CD4-positive, alpha-beta T cell treated with Interleukin-4 for 4 hours (primary cell): ENCODE results near the gene BTBD7.
"Not testable (repeated sequence)": the region's sequence is repeated elsewhere in the genome, so short reads cannot be mapped to it uniquely, and the experiment has no call there.

ENCODE experiments used
- DNase-seq: peaks from one replicate; pipeline ENCODE4 v3.0.0-alpha.2; 2020

The BTBD7 gene

GRCh38 chr14:93332853-93333630 lies at the start of gene BTBD7:
BTBD7 (minus strand) TSS chr14:93333036; CDS start chr14:93296051, 36,985 bp downstream.
- peak; percentile 91 for DNase-seq

- DNase-seq, result no peak
Observed at GRCh38 chr14:93381644-93382043, 48.8 kb upstream of the BTBD7 start.

GRCh38 chr14:93379831-93380230 lies 47.0 kb upstream of the BTBD7 start:
- DNase-seq, result no peak

- peak; percentile 10 for DNase-seq
Observed at GRCh38 chr14:93375673-93376156, 42.9 kb upstream of the BTBD7 start.

- peak; percentile 5 for DNase-seq
Observed at GRCh38 chr14:93369713-93370266, 37.0 kb upstream of the BTBD7 start.

GRCh38 chr14:93368996-93369712 lies 36.3 kb upstream of the BTBD7 start:
- no peak for DNase-seq

- not testable (repeated sequence) for DNase-seq
Observed at GRCh38 chr14:93354873-93355272, 22.0 kb upstream of the BTBD7 start.

GRCh38 chr14:93348292-93348691 lies 15.5 kb upstream of the BTBD7 start:
- DNase-seq, result no peak

GRCh38 chr14:93347850-93348249 lies 15.0 kb upstream of the BTBD7 start:
- no peak for DNase-seq

GRCh38 chr14:93346926-93347721 lies 14.3 kb upstream of the BTBD7 start, which contains the start of gene COX8C:
COX8C (plus strand) TSS chr14:93347182; CDS start chr14:93347269, 87 bp downstream.
- DNase-seq, result no peak

GRCh38 chr14:93343797-93344196 lies 11.0 kb upstream of the BTBD7 start:
- no peak for DNase-seq

GRCh38 chr14:93343266-93343665 lies 10.4 kb upstream of the BTBD7 start:
- DNase-seq, result no peak

GRCh38 chr14:93337884-93338283 lies 5.0 kb upstream of the BTBD7 start:
- no peak for DNase-seq

GRCh38 chr14:93337143-93337753 lies 4.4 kb upstream of the BTBD7 start:
- DNase-seq, result no peak

- DNase-seq, result no peak
Observed at GRCh38 chr14:93333631-93334103, 831 bp upstream of the BTBD7 start.

GRCh38 chr14:93332397-93332852 lies 411 bp downstream of the BTBD7 start:
- no peak for DNase-seq

GRCh38 chr14:93331728-93332396 lies 974 bp downstream of the BTBD7 start:
- no peak for DNase-seq

GRCh38 chr14:93331002-93331727 lies 1.7 kb downstream of the BTBD7 start:
- DNase-seq, result no peak

- no peak for DNase-seq
Observed at GRCh38 chr14:93330609-93331000, 2.2 kb downstream of the BTBD7 start.

- DNase-seq, result no peak
Observed at GRCh38 chr14:93329965-93330608, 2.7 kb downstream of the BTBD7 start.
